GM12878 (cell line): Measurements from ENCODE around the gene BCL11A. TPM values are rescaled to one million over a fixed set of nuclear protein-coding genes. Genes with fewer than 3 reads are reported as not detected.

Experiments used
- ATAC-seq: fragments of 200-7000 bp; cut with Tn5 transposase; 3 replicates; pipeline ENCODE4 v1.9.1; 2020; ENCODE audit warnings: mild to moderate bottlenecking, moderate library complexity
- BruUV-seq: library from RNA; stranded (reverse); fragments of 400-500 nt; replicated peaks from 2 replicates; lab custom pipeline; 2021; lab: Mats Ljungman, UMichigan
- CTCF ChIA-PET: fragments of 300-600 bp; sonication (Branson Sonifier 250); formaldehyde crosslinking; extraction: SDS; loops from one replicate; lab custom pipeline; 2021; ENCODE audit warnings: inconsistent platforms; lab: Yijun Ruan, JAX
- POLR2A ChIA-PET: fragments of 350-600 bp; formaldehyde crosslinking; extraction: SDS; loops from one replicate; lab custom pipeline; 2021; ENCODE audit warnings: inconsistent platforms; lab: Charles Lee
- RAD21 ChIA-PET: fragments of 300-600 bp; sonication (Branson Sonifier 250); formaldehyde crosslinking; loops from one replicate; lab custom pipeline; 2023; ENCODE audit warnings: antibody characterized with exemption; ENCODE audit not compliant: unreplicated experiment; lab: Charles Lee
- SMC1A ChIA-PET: fragments of 300-600 bp; sonication (Branson Sonifier 250); formaldehyde crosslinking; loops from one replicate; lab custom pipeline; 2023; ENCODE audit not compliant: unreplicated experiment, uncharacterized antibody; lab: Charles Lee
- DNase-seq: peaks from one replicate; pipeline ENCODE4 v3.0.0-alpha.2; 2011; ENCODE audit warnings: low read depth, low spot score
- FAIRE-seq: peaks from 3 replicates; lab custom pipeline; 2011; peaks lifted over from hg19 to GRCh38; lab: Jason Lieb, UNC
- H2AFZ ChIP-seq: 2 replicates; pipeline ENCODE4 v1.6.0; 2011; ENCODE audit warnings: low read depth, low read length, control low read depth; ENCODE audit not compliant: control insufficient read depth
- H3K27ac ChIP-seq: 2 replicates; pipeline ENCODE4 v1.5.1; 2011; ENCODE audit warnings: control low read depth; ENCODE audit not compliant: control insufficient read depth, insufficient read depth
- H3K27me3 ChIP-seq, 2 experiments: replicated peaks in 1 of 2; 2 replicates each; pipeline versions ENCODE4 v1.6.0 to v1.6.1; 2011; ENCODE audit warnings: low read length in 1 of 2; ENCODE audit not compliant: control insufficient read depth in 2 of 2, insufficient read depth in 2 of 2
- H3K36me3 ChIP-seq, 2 experiments: 2 replicates each; pipeline ENCODE4 v1.5.1; 2011; ENCODE audit warnings: low read length in 1 of 2; ENCODE audit not compliant: control insufficient read depth in 2 of 2, insufficient read depth in 2 of 2
- H3K4me1 ChIP-seq: 2 replicates; pipeline ENCODE4 v1.6.1; 2011; ENCODE audit warnings: mild to moderate bottlenecking, low read length, moderate library complexity, mixed read lengths; ENCODE audit not compliant: control insufficient read depth, insufficient read depth
- H3K4me2 ChIP-seq: 2 replicates; pipeline ENCODE4 v1.6.0; 2011; ENCODE audit warnings: control low read depth; ENCODE audit not compliant: control insufficient read depth, insufficient read depth
- H3K4me3 ChIP-seq: fragments of 200-600 bp; sonication (generic); 2 replicates; pipeline ENCODE4 v1.5.1; 2016
- H3K79me2 ChIP-seq: 2 replicates; pipeline ENCODE4 v1.6.0; 2011; ENCODE audit warnings: low read length; ENCODE audit not compliant: control insufficient read depth, insufficient read depth
- H3K9ac ChIP-seq: 2 replicates; pipeline ENCODE4 v1.8.0; 2011; ENCODE audit warnings: low read length, control low read depth, mixed read lengths; ENCODE audit not compliant: control insufficient read depth, insufficient read depth
- H3K9me3 ChIP-seq: replicated peaks from 3 replicates; pipeline ENCODE4 v1.5.1; 2011; ENCODE audit warnings: mild to moderate bottlenecking, low read length; ENCODE audit not compliant: control insufficient read depth, insufficient read depth
- H4K20me1 ChIP-seq: 2 replicates; pipeline ENCODE4 v1.6.0; 2011; ENCODE audit not compliant: control insufficient read depth, insufficient read depth
- CHD1 ChIP-seq: IDR thresholded peaks from 2 replicates; pipeline ENCODE4 v1.6.1; 2012; ENCODE audit warnings: low read depth, low read length, improper control_type of control experiment
- CREM ChIP-seq: IDR thresholded peaks from 2 replicates; pipeline ENCODE4 v1.6.1; 2014; ENCODE audit warnings: antibody characterized with exemption, low read depth
- FOS ChIP-seq: IDR thresholded peaks from 3 replicates; pipeline ENCODE4 v1.6.1; 2011; ENCODE audit warnings: borderline replicate concordance; ENCODE audit not compliant: insufficient read length; ENCODE audit errors: extremely low read depth
- GABPA ChIP-seq: IDR thresholded peaks from 2 replicates; pipeline ENCODE4 v1.6.1; 2014; ENCODE audit warnings: antibody characterized with exemption, low read depth, mild to moderate bottlenecking, inconsistent platforms
- HDAC6 ChIP-seq: fragments of 200-600 bp; sonication (generic); IDR thresholded peaks from one replicate; pipeline ENCODE4 v1.8.0; 2017; ENCODE audit warnings: antibody characterized with exemption; ENCODE audit not compliant: unreplicated experiment
- HSF1 ChIP-seq: fragments of 150-350 bp; IDR thresholded peaks from 2 replicates; pipeline ENCODE4 v1.6.1; 2014; ENCODE audit warnings: mild to moderate bottlenecking, low read depth, low read length
- IKZF2 ChIP-seq, 2 experiments: fragments of 450-650 bp; IDR thresholded peaks; 2 replicates each; pipeline ENCODE4 v1.6.1; 2017; ENCODE audit warnings: mild to moderate bottlenecking in 2 of 2, moderate library complexity in 2 of 2
- MYC ChIP-seq: IDR thresholded peaks from 2 replicates; pipeline ENCODE4 v1.6.1; 2011; ENCODE audit warnings: mild to moderate bottlenecking, low read length, moderate library complexity, inconsistent platforms; ENCODE audit not compliant: insufficient read depth, insufficient replicate concordance, insufficient read length, severe bottlenecking
- NFYB ChIP-seq: IDR thresholded peaks from 2 replicates; pipeline ENCODE4 v1.6.1; 2011; ENCODE audit warnings: low read depth, mild to moderate bottlenecking, low read length, improper control_type of control experiment, moderate library complexity; ENCODE audit not compliant: insufficient read depth
- NR2C1 ChIP-seq: fragments of 450-650 bp; IDR thresholded peaks from 2 replicates; pipeline ENCODE4 v1.6.1; 2017; ENCODE audit warnings: antibody characterized with exemption, mild to moderate bottlenecking, moderate library complexity
- RELB ChIP-seq: fragments of 450-650 bp; IDR thresholded peaks from 2 replicates; pipeline ENCODE4 v1.6.1; 2017; ENCODE audit warnings: low read depth, mild to moderate bottlenecking, moderate library complexity
- SIX5 ChIP-seq: IDR thresholded peaks from 2 replicates; pipeline ENCODE4 v1.6.1; 2011; ENCODE audit warnings: mild to moderate bottlenecking, low read depth, low read length, moderate library complexity; ENCODE audit not compliant: severe bottlenecking
- SMARCA5 ChIP-seq: fragments of 450-650 bp; IDR thresholded peaks from 2 replicates; pipeline ENCODE4 v1.6.1; 2017; ENCODE audit warnings: mild to moderate bottlenecking
- SREBF1 ChIP-seq: IDR thresholded peaks from 2 replicates; pipeline ENCODE4 v1.6.1; 2012; ENCODE audit warnings: mild to moderate bottlenecking, low read length
- TBL1XR1 ChIP-seq: IDR thresholded peaks from 2 replicates; pipeline ENCODE4 v1.6.1; 2012; ENCODE audit warnings: low read depth, low read length, improper control_type of control experiment
- YY1 ChIP-seq: IDR thresholded peaks from 2 replicates; pipeline ENCODE4 v1.6.1; 2011; ENCODE audit warnings: low read depth, mild to moderate bottlenecking, low read length
- ZBED1 ChIP-seq: IDR thresholded peaks from 2 replicates; pipeline ENCODE4 v1.6.1; 2016; ENCODE audit warnings: borderline replicate concordance
- ZNF217 ChIP-seq: fragments of 450-650 bp; IDR thresholded peaks from 2 replicates; pipeline ENCODE4 v1.6.1; 2017; ENCODE audit warnings: antibody characterized with exemption, mild to moderate bottlenecking
- ZNF622 ChIP-seq: fragments of 450-650 bp; IDR thresholded peaks from 2 replicates; pipeline ENCODE4 v1.6.1; 2017; ENCODE audit warnings: mild to moderate bottlenecking, inconsistent platforms
- WGBS: methylation state at CpG from one replicate; pipeline ENCODE4 v1.1.6; 2016; ENCODE audit warnings: low lambda C conversion rate; ENCODE audit not compliant: insufficient replicate concordance, insufficient coverage; ENCODE audit errors: missing lambda C conversion rate; 5-methylcytosine and 5-hydroxymethylcytosine counted together
- in situ Hi-C: fragments of 300-500 bp; cut with MboI; formaldehyde crosslinking; loops from 9 replicates; pipeline ENCODE4 v1.14.3; 2018; ENCODE audit warnings: mixed read lengths
- intact Hi-C: fragments of 100-400 bp; cut with micrococcal nuclease; formaldehyde crosslinking; loops from one replicate; pipeline ENCODE4 v1.14.2; 2022; ENCODE audit not compliant: unreplicated experiment
- polyA plus RNA-seq, 11 experiments: library from polyadenylated mRNA; depleted of rRNA in 4 of 11; unstranded in 6 of 11; stranded (reverse) in 5 of 11; fragments of >200 nt; fragmentation: Nextera tagmentation in 4 of 11; fragmentation: Illumina TruSeq in 1 of 11; extraction: Ambion mirVana in 4 of 11; extraction: Trizol in 1 of 11; gene quantifications; 1 replicate in 1 of 11; 2 replicates in 10 of 11; pipeline versions ENCODE4 v1.2.1 to v1.2.3, GENCODE V29; 2011 to 2016; ENCODE audit warnings: inconsistent platforms in 2 of 11, missing spikeins in 2 of 11, low read depth in 1 of 11
- total RNA-seq, 4 experiments: library from RNA; depleted of rRNA in 3 of 4; stranded (reverse); fragments of >200 nt in 3 of 4; fragmentation: Illumina TruSeq in 1 of 4; extraction: Trizol in 1 of 4; gene quantifications; 2 replicates each; pipeline versions ENCODE4 v1.2.1 to v1.2.3, GENCODE V29; 2013 to 2021

The BCL11A gene
- total and polyA plus RNA-seq, 10 of the 15 experiments (the other 5 are each of a cell fraction or from before 2014, with no cell fraction given) = 7.5 to 26.6 (median 11.1) TPM; not detected in 1

GRCh38 chr2:60468382-60469085, 84.9 kb downstream of the BCL11A start:
- H3K9me3 ChIP-seq = no peaks in the 10 kb centered on the region; the same call in 2 of the 3 replicates
- POLR2A ChIA-PET = no interaction called here
- RAD21 ChIA-PET = interaction anchor here (1.0 kb wide), 1 partner anchor 22 kb away, joined by 3 read pairs; no protein-coding TSS in a partner anchor
- DNase-seq = no peak
- no peak overlapping the region for H3K4me2 ChIP-seq
- SMC1A ChIA-PET = no interaction called here
- ATAC-seq = peak; percentile 63
- H3K4me1 ChIP-seq = peaks cover 6% of the 10 kb centered on the region
- BruUV-seq = no TSS peak
- intact Hi-C loops (no loop called here), in situ Hi-C loops (no loop called here)
- H3K4me3 ChIP-seq = no peak overlapping the region; the same call in 1 of the 2 replicates
- H4K20me1 ChIP-seq = no peaks in the 10 kb centered on the region
- H2AFZ ChIP-seq = no peak overlapping the region
- no peak overlapping the region for H3K27ac ChIP-seq
- 66% methylated on average over 7 of the region's 7 CpGs for WGBS
- 0 out of 4 replicates have a peak, but pooled peaks cover 0 to 5% of the 10 kb centered on the region in 2 experiments for H3K36me3 ChIP-seq
- CTCF ChIA-PET = no interaction called here
- H3K9ac ChIP-seq = no peak overlapping the region
- FAIRE-seq = no peak
- TF ChIP-seq IKZF2 (IDR thresholded peaks at IDR 0.05) (no peak), CHD1 (no peak), MYC (no peak), SMARCA5 (no peak), FOS (no peak), TBL1XR1 (no peak), ZBED1 (no peak), HSF1 (no peak), SREBF1 (no peak), YY1 (no peak), CREM (no peak), NFYB (no peak), HDAC6 (no peak), GABPA (no peak), ZNF622 (no peak), SIX5 (no peak), ZNF217 (no peak), NR2C1 (no peak), RELB (no peak)
- peaks cover 8% of the 10 kb centered on the region for H3K79me2 ChIP-seq
- H3K27me3 ChIP-seq = no peaks in the 10 kb centered on the region
